Loucy (cell line): ENCODE measurements around the gene NPTXR.

Source experiments
- EZH2phosphoT487 ChIP-seq: fragments of 200-600 bp; IDR thresholded peaks from 2 replicates; pipeline ENCODE4 v1.6.1; 2018; ENCODE audit warnings: antibody characterized with exemption, mild to moderate bottlenecking, moderate library complexity, borderline replicate concordance
- TF ChIP-seq, protein P1 (sequence below): fragments of 200-600 bp; sonication (generic); conservative IDR thresholded peaks from 2 replicates; pipeline ENCODE4 v1.5.1; 2014; ENCODE audit warnings: mild to moderate bottlenecking, antibody characterized with exemption, low read length

DNA sequence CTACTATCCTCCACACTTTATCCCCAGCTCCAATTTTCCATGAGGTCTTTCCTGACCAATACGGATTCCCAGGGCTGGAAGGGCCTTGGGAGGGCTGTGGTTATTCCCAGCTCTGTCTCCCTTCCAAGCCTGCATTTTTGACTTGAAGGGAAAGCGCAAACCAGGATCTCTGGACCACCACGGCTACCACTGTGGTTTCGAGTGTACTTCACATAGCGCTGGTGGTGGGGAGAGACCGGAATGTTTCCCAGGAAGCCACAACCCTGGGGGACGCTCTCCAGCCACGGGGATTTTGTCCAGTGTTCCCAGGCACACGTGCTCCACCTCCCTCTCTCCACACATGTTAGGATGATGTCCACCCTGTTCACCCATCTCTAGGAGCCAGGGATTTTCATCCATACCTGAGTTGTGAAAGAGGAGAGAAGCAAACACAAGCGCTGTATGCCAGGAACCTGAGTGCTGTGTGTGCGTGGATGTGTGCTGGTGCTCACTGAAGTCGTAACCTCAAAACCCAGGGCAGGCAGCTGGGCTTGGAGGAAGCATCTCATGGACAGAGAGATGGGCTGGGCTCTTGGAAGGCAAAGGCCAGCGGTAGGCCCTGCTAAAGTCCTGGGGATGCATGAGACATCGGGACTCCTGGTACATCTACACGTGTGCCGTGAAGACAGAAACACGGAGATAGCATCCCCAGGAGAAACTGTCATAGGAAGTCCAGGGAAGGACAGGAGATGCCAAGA, 1.3 kb upstream of the NPTXR start:
- TF ChIP-seq, protein P1, sequence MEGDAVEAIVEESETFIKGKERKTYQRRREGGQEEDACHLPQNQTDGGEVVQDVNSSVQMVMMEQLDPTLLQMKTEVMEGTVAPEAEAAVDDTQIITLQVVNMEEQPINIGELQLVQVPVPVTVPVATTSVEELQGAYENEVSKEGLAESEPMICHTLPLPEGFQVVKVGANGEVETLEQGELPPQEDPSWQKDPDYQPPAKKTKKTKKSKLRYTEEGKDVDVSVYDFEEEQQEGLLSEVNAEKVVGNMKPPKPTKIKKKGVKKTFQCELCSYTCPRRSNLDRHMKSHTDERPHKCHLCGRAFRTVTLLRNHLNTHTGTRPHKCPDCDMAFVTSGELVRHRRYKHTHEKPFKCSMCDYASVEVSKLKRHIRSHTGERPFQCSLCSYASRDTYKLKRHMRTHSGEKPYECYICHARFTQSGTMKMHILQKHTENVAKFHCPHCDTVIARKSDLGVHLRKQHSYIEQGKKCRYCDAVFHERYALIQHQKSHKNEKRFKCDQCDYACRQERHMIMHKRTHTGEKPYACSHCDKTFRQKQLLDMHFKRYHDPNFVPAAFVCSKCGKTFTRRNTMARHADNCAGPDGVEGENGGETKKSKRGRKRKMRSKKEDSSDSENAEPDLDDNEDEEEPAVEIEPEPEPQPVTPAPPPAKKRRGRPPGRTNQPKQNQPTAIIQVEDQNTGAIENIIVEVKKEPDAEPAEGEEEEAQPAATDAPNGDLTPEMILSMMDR, result no peak
- TF ChIP-seq EZH2phosphoT487, result no peak
